T-helper 9 cell (primary cell): ENCODE results near the gene MUS81.
"Not testable (repeated sequence)": the region's sequence is repeated elsewhere in the genome, so short reads cannot be mapped to it uniquely, and the experiment has no call there.

Experiments
- DNase-seq: peaks from one replicate; pipeline ENCODE4 v3.0.0-alpha.2; 2020
- total RNA-seq, 2 donors: gene quantifications; one replicate each; lab custom pipeline; 2026; lab: John Stamatoyannopoulos, UW

Gene MUS81
- 47.1 to 93.5 reads per million in 2 donors for total RNA-seq

GRCh38 chr11:65860278-65861164 lies at the start of gene MUS81:
TSS of gene MUS81 (plus strand) at chr11:65860433. CDS start at chr11:65860754, 321 bp downstream.
- DNase-seq = peak; percentile 97

- DNase-seq = no peak
Observed at GRCh38 chr11:65811764-65812475, 48.3 kb upstream of the MUS81 start.

- no peak for DNase-seq
Observed at GRCh38 chr11:65814131-65814985, 45.9 kb upstream of the MUS81 start.

- DNase-seq = no peak
Observed at GRCh38 chr11:65814986-65815565, 45.2 kb upstream of the MUS81 start.

- no peak for DNase-seq
Observed at GRCh38 chr11:65816696-65817095, 43.5 kb upstream of the MUS81 start.

- no peak for DNase-seq
Observed at GRCh38 chr11:65817312-65817834, 42.9 kb upstream of the MUS81 start.

- DNase-seq = peak; percentile 99
Observed at GRCh38 chr11:65817835-65818680, 42.2 kb upstream of the MUS81 start.

- no peak for DNase-seq
Observed at GRCh38 chr11:65821107-65821506, 39.1 kb upstream of the MUS81 start.

GRCh38 chr11:65822776-65823528 lies 37.3 kb upstream of the MUS81 start:
- DNase-seq = no peak

GRCh38 chr11:65826984-65827735 lies 33.1 kb upstream of the MUS81 start:
- DNase-seq = no peak

GRCh38 chr11:65829459-65829858 lies 30.8 kb upstream of the MUS81 start:
- DNase-seq = no peak

GRCh38 chr11:65832231-65832630 lies 28.0 kb upstream of the MUS81 start:
- DNase-seq = not testable (repeated sequence)

GRCh38 chr11:65833297-65834030 lies 26.8 kb upstream of the MUS81 start, which contains the start of gene SNX32:
TSS of gene SNX32 (plus strand) at chr11:65833963. CDS start at chr11:65834066, 103 bp downstream.
- DNase-seq = peak; percentile 89

GRCh38 chr11:65834202-65834601 lies 26.0 kb upstream of the MUS81 start:
- no peak for DNase-seq

- DNase-seq = no peak
Observed at GRCh38 chr11:65842144-65842543, 18.1 kb upstream of the MUS81 start.

GRCh38 chr11:65843811-65844210 lies 16.4 kb upstream of the MUS81 start:
- no peak for DNase-seq

GRCh38 chr11:65844231-65844872 lies 15.9 kb upstream of the MUS81 start:
- DNase-seq = no peak

- DNase-seq = no peak
Observed at GRCh38 chr11:65847746-65848145, 12.5 kb upstream of the MUS81 start.
